ENCODE results near the gene MDM2. TPM values are rescaled to one million over a fixed set of nuclear protein-coding genes. Genes with fewer than 3 reads are reported as not detected.
"Not testable (repeated sequence)": the region's sequence is repeated elsewhere in the genome, so short reads cannot be mapped to it uniquely, and the experiment has no call there.

The MDM2 gene
- total RNA-seq, 4 donors from 2014 or later = 75.9 to 99.6 (median 85.8) TPM

- no peaks in the 10 kb centered on the region for H3K4me1 ChIP-seq
- H3K27me3 ChIP-seq = no peaks in the 10 kb centered on the region
- H3K27ac ChIP-seq = no peak overlapping the region
- H3K36me3 ChIP-seq = no peaks in the 10 kb centered on the region
- DNase-seq (ENCODE audit: low spot score in 2 of 2) = no peak
- TF ChIP-seq CTCF (IDR thresholded peaks at IDR 0.05) (no peak), EP300 (IDR thresholded peaks at IDR 0.05) (no peak), POLR2A (IDR thresholded peaks at IDR 0.05) (no peak)
- H3K9me3 ChIP-seq = no peaks in the 10 kb centered on the region
- 94 to 98% methylated on average over 5 of the region's 5 CpGs for WGBS, 2 donors
- no peak overlapping the region for H3K4me3 ChIP-seq
Observed at GRCh38 chr12:68800294-68800693, 7.7 kb upstream of the MDM2 start.

- not testable (repeated sequence) for H3K4me3 ChIP-seq; H3K36me3 ChIP-seq; H3K27ac ChIP-seq; H3K9me3 ChIP-seq; DNase-seq (ENCODE audit: low spot score in 2 of 2); H3K4me1 ChIP-seq; H3K27me3 ChIP-seq
- 90 to 92% methylated on average over 7 of the region's 7 CpGs for WGBS, 2 donors
Observed at GRCh38 chr12:68801124-68801523, 6.9 kb upstream of the MDM2 start.

- WGBS, 2 donors = 52 to 55% methylated on average over 2 of the region's 2 CpGs
- not testable (repeated sequence) for H3K4me3 ChIP-seq; H3K27ac ChIP-seq; DNase-seq (ENCODE audit: low spot score in 2 of 2); H3K27me3 ChIP-seq; H3K9me3 ChIP-seq; H3K4me1 ChIP-seq; H3K36me3 ChIP-seq
Observed at GRCh38 chr12:68802372-68802745, 5.6 kb upstream of the MDM2 start.

GRCh38 chr12:68802911-68803651 is 4.9 kb upstream of the MDM2 start:
- H3K36me3 ChIP-seq; H3K27ac ChIP-seq; H3K4me3 ChIP-seq; H3K27me3 ChIP-seq; DNase-seq (ENCODE audit: low spot score in 2 of 2); H3K4me1 ChIP-seq; H3K9me3 ChIP-seq: not testable (repeated sequence)
- WGBS, 2 donors = 78 to 82% methylated on average over 19 of the region's 19 CpGs

GRCh38 chr12:68803948-68804656 is 3.9 kb upstream of the MDM2 start:
- TF ChIP-seq EP300 (IDR thresholded peaks at IDR 0.05) (no peak), POLR2A (IDR thresholded peaks at IDR 0.05) (no peak), CTCF (IDR thresholded peaks at IDR 0.05) (no peak)
- H3K27ac ChIP-seq = no peak overlapping the region
- H3K36me3 ChIP-seq = no peaks in the 10 kb centered on the region
- H3K4me3 ChIP-seq = no peak overlapping the region
- no peaks in the 10 kb centered on the region for H3K9me3 ChIP-seq
- no peak for DNase-seq (ENCODE audit: low spot score in 2 of 2)
- WGBS, 2 donors = 83 to 92% methylated on average over 5 of the region's 5 CpGs
- H3K4me1 ChIP-seq = peaks cover 0 to 12% (median 4%) of the 10 kb centered on the region in 4 donors
- no peaks in the 10 kb centered on the region for H3K27me3 ChIP-seq

GRCh38 chr12:68804657-68805591 is 3.1 kb upstream of the MDM2 start:
- DNase-seq (ENCODE audit: low spot score in 2 of 2) = no peak
- Histone ChIP-seq H3K4me3 (no peak overlapping the region), H3K9me3 (no peaks in the 10 kb centered on the region), H3K4me1 (peaks cover 0 to 16% (median 4%) of the 10 kb centered on the region in 4 donors), H3K27me3 (no peaks in the 10 kb centered on the region), H3K27ac (no peak overlapping the region), H3K36me3 (peaks cover 0 to 4% (median 0%) of the 10 kb centered on the region in 3 donors)
- 77 to 82% methylated on average over 32 of the region's 32 CpGs for WGBS, 2 donors
- TF ChIP-seq EP300 (IDR thresholded peaks at IDR 0.05) (no peak), CTCF (IDR thresholded peaks at IDR 0.05) (no peak), POLR2A (IDR thresholded peaks at IDR 0.05) (no peak)

Measured in tibial nerve (tissue), 4 donors.